ENCODE data around the gene LRRC59. TPM values are rescaled to one million over a fixed set of nuclear protein-coding genes. Genes with fewer than 3 reads are reported as not detected.
"Not testable (repeated sequence)": the region's sequence is repeated elsewhere in the genome, so short reads cannot be mapped to it uniquely, and the experiment has no call there.

The LRRC59 gene
- total RNA-seq, 2 donors from 2014 or later, result 55.6 to 96.4 TPM

GRCh38 chr17:50344731-50345365 is 52.5 kb downstream of the LRRC59 start:
- peaks cover 13 to 28% of the 10 kb centered on the region in 2 donors for H3K4me1 ChIP-seq (ENCODE audit: control insufficient read depth in 1 of 2, low read depth in 2 of 2)
- TF ChIP-seq CTCF (IDR thresholded peaks at IDR 0.05), result no peak
- ATAC-seq (ENCODE audit: insufficient number of reproducible peaks, low FRiP score, low read depth) (no peak), DNase-seq (ENCODE audit: low spot score) (no peak)
- no peak overlapping the region for H3K27ac ChIP-seq
- H3K36me3 ChIP-seq, result no peaks in the 10 kb centered on the region
- H3K4me3 ChIP-seq, result no peak overlapping the region
- H3K27me3 ChIP-seq (replicated peaks; ENCODE audit: insufficient read depth), result no peaks in the 10 kb centered on the region
- H3K9me3 ChIP-seq, result no peaks in the 10 kb centered on the region

GRCh38 chr17:50339381-50339780 is 57.9 kb downstream of the LRRC59 start:
- H3K27ac ChIP-seq, result no peak overlapping the region
- no peak for TF ChIP-seq CTCF (IDR thresholded peaks at IDR 0.05)
- no peaks in the 10 kb centered on the region for H3K27me3 ChIP-seq (replicated peaks; ENCODE audit: insufficient read depth)
- DNase-seq (ENCODE audit: low spot score) (no peak), ATAC-seq (ENCODE audit: insufficient number of reproducible peaks, low FRiP score, low read depth) (no peak)
- no peaks in the 10 kb centered on the region for H3K9me3 ChIP-seq
- H3K4me3 ChIP-seq, result no peak overlapping the region
- H3K36me3 ChIP-seq, result no peaks in the 10 kb centered on the region
- no peaks in the 10 kb centered on the region for H3K4me1 ChIP-seq (ENCODE audit: control insufficient read depth in 1 of 2, low read depth in 2 of 2)

- Histone ChIP-seq H3K27ac (no peak overlapping the region), H3K9me3 (no peaks in the 10 kb centered on the region), H3K4me3 (no peak overlapping the region), H3K36me3 (no peaks in the 10 kb centered on the region), H3K4me1 (ENCODE audit: control insufficient read depth in 1 of 2, low read depth in 2 of 2) (no peaks in the 10 kb centered on the region), H3K27me3 (replicated peaks; ENCODE audit: insufficient read depth) (no peaks in the 10 kb centered on the region)
- ATAC-seq (ENCODE audit: insufficient number of reproducible peaks, low FRiP score, low read depth), result no peak
- DNase-seq (ENCODE audit: low spot score), result no peak
- no peak for TF ChIP-seq CTCF (IDR thresholded peaks at IDR 0.05)
These were observed 58.7 kb downstream of the LRRC59 start for GRCh38 chr17:50338645-50339044.

GRCh38 chr17:50337956-50338355 is 59.4 kb downstream of the LRRC59 start:
- H3K4me1 ChIP-seq (ENCODE audit: control insufficient read depth in 1 of 2, low read depth in 2 of 2), result no peaks in the 10 kb centered on the region
- no peaks in the 10 kb centered on the region for H3K9me3 ChIP-seq
- no peak overlapping the region for H3K27ac ChIP-seq
- no peak for ATAC-seq (ENCODE audit: insufficient number of reproducible peaks, low FRiP score, low read depth)
- no peak for TF ChIP-seq CTCF (IDR thresholded peaks at IDR 0.05)
- no peak overlapping the region for H3K4me3 ChIP-seq
- DNase-seq (ENCODE audit: low spot score), result no peak
- no peaks in the 10 kb centered on the region for H3K36me3 ChIP-seq
- H3K27me3 ChIP-seq (replicated peaks; ENCODE audit: insufficient read depth), result no peaks in the 10 kb centered on the region

- not testable (repeated sequence) for H3K4me3 ChIP-seq; DNase-seq (ENCODE audit: low spot score); H3K27ac ChIP-seq; H3K4me1 ChIP-seq (ENCODE audit: control insufficient read depth in 1 of 2, low read depth in 2 of 2); H3K9me3 ChIP-seq; H3K36me3 ChIP-seq; ATAC-seq (ENCODE audit: insufficient number of reproducible peaks, low FRiP score, low read depth); H3K27me3 ChIP-seq (replicated peaks; ENCODE audit: insufficient read depth)
These were observed 63.8 kb downstream of the LRRC59 start for GRCh38 chr17:50333291-50334057.

All from thoracic aorta (tissue), 2 donors.